ENCODE measurements around the gene RARB.

RARB gene

GRCh38 chr3:25427942-25428788 is at the start of gene RARB:
Gene RARB, plus strand, starts transcription at chr3:25428263. Its CDS starts 469 bp downstream, at chr3:25428732.
- DNase-seq (ENCODE audit: low spot score) = no peak

GRCh38 chr3:25378786-25379311 is 49.2 kb upstream of the RARB start:
- DNase-seq (ENCODE audit: low spot score) = no peak

GRCh38 chr3:25380222-25380739 is 47.8 kb upstream of the RARB start:
- DNase-seq (ENCODE audit: low spot score) = no peak

GRCh38 chr3:25381083-25381482 is 47.0 kb upstream of the RARB start:
- DNase-seq (ENCODE audit: low spot score) = no peak

GRCh38 chr3:25384471-25384870 is 43.6 kb upstream of the RARB start:
- DNase-seq (ENCODE audit: low spot score) = no peak

- DNase-seq (ENCODE audit: low spot score) = no peak
These were observed 42.1 kb upstream of the RARB start for GRCh38 chr3:25385807-25386460.

- DNase-seq (ENCODE audit: low spot score) = no peak
These were observed 41.3 kb upstream of the RARB start for GRCh38 chr3:25386686-25387255.

- no peak for DNase-seq (ENCODE audit: low spot score)
These were observed 37.5 kb upstream of the RARB start for GRCh38 chr3:25390605-25391004.

- DNase-seq (ENCODE audit: low spot score) = no peak
These were observed 31.8 kb upstream of the RARB start for GRCh38 chr3:25396251-25396650.

- DNase-seq (ENCODE audit: low spot score) = no peak
These were observed 31.4 kb upstream of the RARB start for GRCh38 chr3:25396686-25397085.

- no peak for DNase-seq (ENCODE audit: low spot score)
These were observed 30.9 kb upstream of the RARB start for GRCh38 chr3:25397150-25397549.

GRCh38 chr3:25400587-25400986 is 27.5 kb upstream of the RARB start:
- DNase-seq (ENCODE audit: low spot score) = no peak

- no peak for DNase-seq (ENCODE audit: low spot score)
These were observed 24.1 kb upstream of the RARB start for GRCh38 chr3:25403968-25404367.

GRCh38 chr3:25404569-25404968 is 23.5 kb upstream of the RARB start:
- DNase-seq (ENCODE audit: low spot score) = no peak

- no peak for DNase-seq (ENCODE audit: low spot score)
These were observed 22.7 kb upstream of the RARB start for GRCh38 chr3:25405335-25405734.

- DNase-seq (ENCODE audit: low spot score) = no peak
These were observed 17.4 kb upstream of the RARB start for GRCh38 chr3:25410703-25411102.

- DNase-seq (ENCODE audit: low spot score) = no peak
These were observed 15.8 kb upstream of the RARB start for GRCh38 chr3:25412269-25412668.

- no peak for DNase-seq (ENCODE audit: low spot score)
These were observed 11.9 kb upstream of the RARB start for GRCh38 chr3:25416176-25416575.

GRCh38 chr3:25418596-25418995 is 9.5 kb upstream of the RARB start:
- no peak for DNase-seq (ENCODE audit: low spot score)

GRCh38 chr3:25419251-25419650 is 8.8 kb upstream of the RARB start:
- no peak for DNase-seq (ENCODE audit: low spot score)

- DNase-seq (ENCODE audit: low spot score) = no peak
These were observed 7.9 kb upstream of the RARB start for GRCh38 chr3:25420147-25420546.

- DNase-seq (ENCODE audit: low spot score) = no peak
These were observed 7.2 kb upstream of the RARB start for GRCh38 chr3:25420885-25421284.

- DNase-seq (ENCODE audit: low spot score) = no peak
These were observed 6.3 kb upstream of the RARB start for GRCh38 chr3:25421747-25422146.

All from RKO (cell line).